HG03280 (cell line): Measurements from ENCODE around the gene SMURF1.

Source experiments
- ATAC-seq: cut with Tn5 transposase; IDR thresholded peaks from one replicate; pipeline ENCODE4 v1.9.1; 2021; ENCODE audit warnings: mild to moderate bottlenecking, moderate library complexity; ENCODE audit not compliant: unreplicated experiment

Gene SMURF1

GRCh38 chr7:99141841-99142726 lies 1.8 kb downstream of the SMURF1 start:
- no peak for ATAC-seq

GRCh38 chr7:99141334-99141733 lies 2.6 kb downstream of the SMURF1 start:
- ATAC-seq, result no peak

GRCh38 chr7:99140813-99141212 lies 3.1 kb downstream of the SMURF1 start:
- no peak for ATAC-seq

GRCh38 chr7:99139036-99139435 lies 4.9 kb downstream of the SMURF1 start:
- no peak for ATAC-seq

DNA sequence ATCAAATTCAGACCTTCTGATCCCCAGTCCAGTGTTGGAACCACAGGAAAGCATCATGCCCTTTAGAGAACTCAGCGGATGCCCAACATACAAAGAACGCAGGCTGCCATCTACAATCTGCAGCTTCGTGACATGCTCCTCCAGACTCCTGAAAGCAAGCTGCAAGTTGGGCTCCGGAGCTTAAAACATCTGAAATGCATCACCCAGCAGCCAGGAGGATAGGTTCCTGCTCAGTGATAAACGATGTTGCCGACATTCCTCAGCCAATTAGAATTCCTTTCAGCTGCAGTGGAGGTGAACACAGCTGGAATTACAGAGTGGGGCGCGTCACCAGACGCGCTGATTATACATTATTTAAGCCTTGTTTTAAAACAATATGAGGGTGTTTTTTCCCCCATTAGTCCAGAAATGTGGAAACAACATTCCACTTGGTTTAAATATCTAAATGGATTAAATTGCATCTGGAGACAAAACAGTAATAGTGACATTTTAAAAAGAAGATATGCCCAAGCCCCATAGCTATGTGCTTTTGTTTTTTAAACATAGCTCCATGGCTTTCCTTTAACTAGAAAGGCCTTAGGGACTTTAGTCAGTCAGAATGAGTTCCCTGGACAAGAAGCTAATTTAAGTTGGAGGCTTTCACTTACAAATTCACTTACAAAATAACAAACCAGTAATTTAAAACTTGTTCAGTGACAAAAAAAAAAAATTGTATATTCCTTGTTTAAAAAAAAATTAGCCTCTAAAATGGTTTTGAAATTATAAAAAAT lies 6.3 kb downstream of the SMURF1 start:
- ATAC-seq, result no peak

GRCh38 chr7:99135938-99136337 lies 8.0 kb downstream of the SMURF1 start:
- no peak for ATAC-seq

DNA sequence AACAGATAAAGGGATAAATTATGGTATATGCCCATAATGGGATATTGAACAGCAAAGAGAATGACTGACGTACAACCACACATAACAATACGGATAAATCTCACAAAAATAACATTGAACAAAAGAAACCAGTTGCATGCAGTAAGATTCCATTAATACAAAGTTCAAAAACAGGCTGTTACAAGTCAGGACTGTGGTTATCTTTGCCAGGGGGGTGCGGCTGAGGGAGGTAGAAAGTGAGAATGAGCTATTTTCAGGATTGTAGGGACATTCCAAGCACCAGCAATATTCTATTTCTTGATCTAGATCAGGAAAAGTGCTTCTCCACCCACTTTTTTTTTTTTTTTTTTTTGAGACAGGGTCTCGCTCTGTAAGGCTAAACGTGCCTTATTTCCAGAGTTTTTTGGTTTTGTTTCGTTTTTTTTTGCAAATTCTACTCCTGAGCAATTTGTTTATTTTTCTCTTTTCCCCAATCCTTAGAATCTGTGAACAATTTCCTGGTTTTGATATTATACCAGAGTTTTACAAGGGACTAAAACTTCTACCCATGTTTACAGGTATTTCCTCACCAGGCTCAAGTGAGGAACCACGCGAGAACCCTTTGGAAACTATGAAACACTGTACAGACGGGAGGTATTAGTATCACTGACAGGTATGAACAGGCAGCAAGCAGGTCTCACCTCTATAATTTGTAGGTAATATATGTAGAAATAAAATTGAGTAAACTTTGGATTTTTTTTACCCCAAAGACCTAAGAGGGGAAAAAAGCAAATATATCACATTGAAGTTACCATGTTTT lies 9.9 kb downstream of the SMURF1 start:
- no peak for ATAC-seq

- ATAC-seq, result no peak
These were observed 11.2 kb downstream of the SMURF1 start for GRCh38 chr7:99132595-99133321.

DNA sequence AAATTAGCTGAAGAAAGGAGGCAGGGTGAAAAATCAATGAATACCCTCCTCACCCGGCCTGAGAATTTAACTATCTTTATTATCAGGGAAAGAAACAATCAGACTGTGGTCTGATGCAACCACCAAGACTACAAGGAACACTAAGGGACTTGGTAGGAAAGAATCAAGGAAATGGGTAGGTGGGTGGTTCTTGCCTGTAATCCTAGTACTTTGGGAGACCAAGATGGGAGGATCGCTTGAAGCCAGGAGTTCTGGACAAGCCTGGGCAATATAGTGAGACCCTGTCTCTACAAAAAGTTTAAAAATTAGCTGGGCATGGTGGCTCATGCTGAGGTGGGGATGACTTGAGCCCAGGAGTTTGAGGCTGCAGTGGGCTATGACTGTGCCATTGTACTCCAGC lies 12.6 kb downstream of the SMURF1 start:
- ATAC-seq, result no peak

DNA sequence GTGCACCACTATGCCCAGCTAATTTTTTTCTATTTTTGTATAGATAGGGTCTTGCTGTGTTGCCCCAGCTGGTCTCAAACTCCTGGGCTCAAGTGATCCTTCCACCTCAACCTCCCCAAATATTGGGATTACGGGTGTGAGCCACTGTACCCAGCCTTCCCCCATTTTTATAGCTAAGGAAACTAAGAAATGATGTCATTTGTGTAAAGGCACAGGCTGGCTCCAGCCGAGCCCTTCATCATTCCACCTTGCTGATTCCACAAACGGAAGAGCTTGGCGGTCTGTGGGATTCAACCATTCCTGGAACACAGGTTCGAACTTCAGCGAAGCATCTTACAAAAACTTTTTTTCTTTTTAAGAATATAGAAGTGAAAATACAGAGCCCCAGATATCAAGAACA lies 14.4 kb downstream of the SMURF1 start:
- ATAC-seq, result no peak

- ATAC-seq, result no peak
These were observed 14.9 kb downstream of the SMURF1 start for GRCh38 chr7:99129001-99129400.

GRCh38 chr7:99128076-99128950 lies 15.6 kb downstream of the SMURF1 start:
- no peak for ATAC-seq

DNA sequence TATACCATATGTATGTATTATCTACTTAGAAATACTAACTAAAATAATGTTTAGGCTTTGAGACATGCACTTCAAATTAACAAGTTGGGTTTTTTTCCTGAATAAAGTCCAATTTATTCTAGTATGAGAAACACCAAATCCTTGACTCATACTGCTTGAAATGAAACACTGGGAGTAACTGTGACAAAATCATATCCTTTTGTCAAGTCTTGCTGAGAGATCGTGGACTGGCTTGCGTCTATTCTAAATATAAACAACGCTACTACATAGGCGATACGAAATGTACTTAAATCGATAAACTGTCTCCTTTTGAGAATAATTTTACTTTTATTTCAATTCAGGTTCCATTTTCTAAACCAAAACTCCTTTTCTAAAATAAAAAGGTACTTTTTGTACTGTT lies 16.3 kb downstream of the SMURF1 start:
- ATAC-seq, result no peak

DNA sequence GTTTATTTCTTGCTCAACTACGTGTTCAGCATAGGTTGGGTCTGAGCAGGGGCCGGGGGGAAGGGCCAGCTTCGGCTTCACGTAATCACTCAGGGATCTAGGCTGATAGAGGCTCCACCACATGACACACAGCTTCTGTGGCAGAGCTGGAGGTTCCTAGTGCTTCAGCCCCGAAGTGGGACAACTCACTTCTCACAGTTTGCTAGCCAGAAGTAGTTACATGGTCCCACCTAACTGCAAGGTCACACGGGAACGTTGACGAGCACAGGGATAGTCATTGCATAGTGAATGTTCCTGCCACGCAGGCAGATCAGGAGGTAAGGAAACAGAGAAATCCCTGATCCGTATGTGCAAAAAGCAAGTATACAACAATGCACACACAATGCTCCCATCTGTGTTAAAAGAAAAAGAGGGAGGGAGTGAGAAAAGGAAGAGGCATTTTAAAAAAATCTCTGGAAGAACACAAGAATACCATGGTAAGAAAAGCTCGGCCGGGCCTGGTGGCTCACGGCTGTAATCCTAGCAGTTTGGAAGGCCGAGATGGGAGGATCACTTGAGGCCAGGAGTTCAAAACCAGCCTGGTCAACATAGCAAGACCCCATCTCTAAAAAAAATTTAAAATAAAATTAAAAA lies 16.9 kb downstream of the SMURF1 start:
- no peak for ATAC-seq

DNA sequence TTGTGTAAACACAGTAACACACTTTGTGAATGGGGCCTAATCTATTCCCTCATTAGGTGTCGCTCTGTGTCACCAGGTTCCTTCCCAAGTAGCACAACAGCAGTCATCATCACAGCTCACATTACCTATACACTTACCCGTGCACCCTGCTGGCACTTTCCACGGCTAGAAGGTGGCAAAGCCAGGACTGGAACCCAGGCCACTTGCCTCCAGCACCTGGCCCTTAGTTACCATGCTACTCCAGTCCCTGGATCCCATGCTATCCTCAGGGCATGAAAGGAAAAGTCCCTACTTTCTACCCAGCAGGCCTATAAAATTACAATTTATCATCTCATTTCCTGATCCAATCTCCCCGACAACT lies 18.4 kb downstream of the SMURF1 start:
- no peak for ATAC-seq

DNA sequence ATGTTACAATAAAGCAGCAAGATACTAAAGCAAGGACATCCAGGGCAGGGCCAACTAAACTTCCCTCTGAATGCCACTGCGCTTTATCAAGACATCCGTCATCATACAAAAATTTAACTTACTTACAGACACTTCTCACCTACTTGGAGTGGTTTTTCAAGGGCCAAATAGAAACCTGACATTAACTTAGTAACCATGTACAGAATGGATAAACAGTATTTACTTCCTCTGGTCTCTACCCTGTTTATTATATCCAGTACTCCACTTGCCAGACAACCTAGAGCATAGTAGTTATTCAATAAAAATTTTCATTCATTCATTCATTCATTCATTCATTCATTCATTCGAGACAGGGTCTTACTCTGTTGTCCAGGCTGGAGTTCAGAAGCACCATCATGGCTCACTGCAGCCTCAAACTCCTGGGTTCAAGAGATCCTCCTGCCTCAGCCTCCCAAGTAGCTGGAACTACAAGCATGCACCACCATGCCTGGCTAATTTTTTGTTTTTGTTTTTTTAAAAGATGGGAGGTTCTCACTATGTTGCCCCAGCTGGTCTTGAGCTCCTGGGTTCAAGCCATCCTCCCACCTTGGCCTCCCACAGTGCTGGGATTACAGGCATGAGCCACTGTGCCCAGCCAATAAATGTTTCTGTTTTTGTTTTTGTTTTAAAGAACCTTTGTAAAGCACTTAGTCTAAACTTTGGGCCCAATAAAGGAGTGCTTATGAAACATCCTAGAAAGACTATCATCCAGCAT lies 19.0 kb downstream of the SMURF1 start:
- ATAC-seq, result no peak

DNA sequence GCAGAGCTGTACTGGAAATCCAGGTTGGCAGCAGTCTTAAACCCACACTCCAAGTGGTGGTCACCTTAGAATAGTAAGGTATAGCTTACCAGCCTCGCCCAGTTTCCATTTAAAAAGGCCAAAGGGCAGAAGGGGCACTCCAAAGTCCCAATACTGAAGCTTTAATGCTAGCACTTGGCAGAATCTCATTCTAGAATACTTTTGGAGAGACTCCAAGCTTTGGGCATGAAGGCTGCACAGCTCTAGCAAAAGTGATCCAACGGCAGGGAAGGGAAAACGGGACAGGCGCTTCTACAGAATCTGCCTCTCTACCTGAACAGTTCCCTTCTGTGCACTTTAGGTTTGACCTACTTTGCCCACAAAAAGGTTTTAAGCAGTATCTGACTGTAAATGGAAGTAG lies 19.7 kb downstream of the SMURF1 start:
- ATAC-seq, result no peak

DNA sequence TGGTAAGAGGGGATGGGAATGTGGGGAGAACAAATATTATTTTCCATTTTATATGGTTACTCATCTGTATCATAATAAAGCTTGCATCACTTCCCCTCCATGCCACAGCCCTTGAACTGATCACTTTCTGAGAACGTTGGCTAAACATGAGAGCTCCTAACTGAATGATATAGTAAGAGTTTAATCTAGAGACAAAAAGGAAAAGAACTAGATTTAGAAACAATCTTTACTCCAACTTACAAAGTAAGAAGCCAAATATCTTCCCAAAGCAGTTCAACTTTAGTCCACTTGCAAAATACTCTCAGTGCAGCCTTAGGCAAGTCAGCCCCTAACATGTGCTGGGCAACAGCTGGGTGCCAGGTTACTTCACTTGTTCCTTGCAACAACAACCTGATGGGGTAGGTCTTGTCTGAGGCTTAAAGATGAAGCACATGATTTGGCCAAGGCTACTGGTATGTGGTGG lies 20.3 kb downstream of the SMURF1 start:
- no peak for ATAC-seq

DNA sequence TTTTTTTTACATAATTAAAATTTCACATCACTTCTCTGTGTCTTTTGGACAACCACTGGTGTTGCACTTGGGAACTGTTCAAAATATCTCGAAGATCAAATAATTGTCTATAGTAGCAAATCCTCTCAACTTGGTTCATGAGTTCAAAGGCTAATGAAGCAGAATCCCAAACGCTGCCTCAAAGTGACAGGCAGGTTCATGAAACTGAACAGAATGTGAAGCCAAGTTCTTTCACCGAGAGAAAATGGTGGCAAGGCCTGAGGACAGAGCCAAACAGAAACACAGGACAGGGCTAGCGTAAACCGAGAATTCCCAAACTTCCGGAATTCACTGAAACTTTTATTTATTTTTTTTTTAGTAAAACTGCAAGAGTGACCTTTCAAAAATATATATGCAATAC lies 21.1 kb downstream of the SMURF1 start:
- ATAC-seq, result no peak
